ENCODE data around the gene GPR21.

GRCh38 chr9:123003466-123003865 lies 30.0 kb upstream of the GPR21 start:
- TF ChIP-seq, protein P1, sequence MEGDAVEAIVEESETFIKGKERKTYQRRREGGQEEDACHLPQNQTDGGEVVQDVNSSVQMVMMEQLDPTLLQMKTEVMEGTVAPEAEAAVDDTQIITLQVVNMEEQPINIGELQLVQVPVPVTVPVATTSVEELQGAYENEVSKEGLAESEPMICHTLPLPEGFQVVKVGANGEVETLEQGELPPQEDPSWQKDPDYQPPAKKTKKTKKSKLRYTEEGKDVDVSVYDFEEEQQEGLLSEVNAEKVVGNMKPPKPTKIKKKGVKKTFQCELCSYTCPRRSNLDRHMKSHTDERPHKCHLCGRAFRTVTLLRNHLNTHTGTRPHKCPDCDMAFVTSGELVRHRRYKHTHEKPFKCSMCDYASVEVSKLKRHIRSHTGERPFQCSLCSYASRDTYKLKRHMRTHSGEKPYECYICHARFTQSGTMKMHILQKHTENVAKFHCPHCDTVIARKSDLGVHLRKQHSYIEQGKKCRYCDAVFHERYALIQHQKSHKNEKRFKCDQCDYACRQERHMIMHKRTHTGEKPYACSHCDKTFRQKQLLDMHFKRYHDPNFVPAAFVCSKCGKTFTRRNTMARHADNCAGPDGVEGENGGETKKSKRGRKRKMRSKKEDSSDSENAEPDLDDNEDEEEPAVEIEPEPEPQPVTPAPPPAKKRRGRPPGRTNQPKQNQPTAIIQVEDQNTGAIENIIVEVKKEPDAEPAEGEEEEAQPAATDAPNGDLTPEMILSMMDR (IDR thresholded peaks at IDR 0.05; ENCODE audit: extremely low read depth in 1 of 2, insufficient read depth in 1 of 2, low read depth in 1 of 2, low read length in 2 of 2): no peak
- TF ChIP-seq POLR2A (IDR thresholded peaks at IDR 0.05; ENCODE audit: low read depth, low read length) (no peak), POLR2AphosphoS5 (IDR thresholded peaks at IDR 0.05; ENCODE audit: insufficient read depth, low read depth, low read length) (no peak), EZH2 (IDR thresholded peaks at IDR 0.05; ENCODE audit: borderline replicate concordance, low read depth, low read length, severe bottlenecking) (no peak), MYC (IDR thresholded peaks at IDR 0.05; ENCODE audit: low read depth, low read length) (no peak), JUN (IDR thresholded peaks at IDR 0.05; ENCODE audit: borderline replicate concordance, insufficient read depth, insufficient read length, low read depth) (peak; percentile 3), FOS (IDR thresholded peaks at IDR 0.05; ENCODE audit: borderline replicate concordance, insufficient read depth, low read length) (no peak), GATA2 (IDR thresholded peaks at IDR 0.05; ENCODE audit: insufficient read depth, insufficient read length, low read depth, low read length) (no peak)
- TF ChIP-seq, protein P2, sequence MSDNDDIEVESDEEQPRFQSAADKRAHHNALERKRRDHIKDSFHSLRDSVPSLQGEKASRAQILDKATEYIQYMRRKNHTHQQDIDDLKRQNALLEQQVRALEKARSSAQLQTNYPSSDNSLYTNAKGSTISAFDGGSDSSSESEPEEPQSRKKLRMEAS (IDR thresholded peaks at IDR 0.05; ENCODE audit: insufficient read depth, insufficient read length): no peak

Data from endothelial cell of umbilical vein (primary cell).